GM19351 (cell line): ENCODE results near the gene RASAL3.

Experiments
- ATAC-seq: cut with Tn5 transposase; IDR thresholded peaks from one replicate; pipeline ENCODE4 v1.9.1; 2021; ENCODE audit warnings: mild to moderate bottlenecking, moderate library complexity; ENCODE audit not compliant: unreplicated experiment

Gene RASAL3

DNA sequence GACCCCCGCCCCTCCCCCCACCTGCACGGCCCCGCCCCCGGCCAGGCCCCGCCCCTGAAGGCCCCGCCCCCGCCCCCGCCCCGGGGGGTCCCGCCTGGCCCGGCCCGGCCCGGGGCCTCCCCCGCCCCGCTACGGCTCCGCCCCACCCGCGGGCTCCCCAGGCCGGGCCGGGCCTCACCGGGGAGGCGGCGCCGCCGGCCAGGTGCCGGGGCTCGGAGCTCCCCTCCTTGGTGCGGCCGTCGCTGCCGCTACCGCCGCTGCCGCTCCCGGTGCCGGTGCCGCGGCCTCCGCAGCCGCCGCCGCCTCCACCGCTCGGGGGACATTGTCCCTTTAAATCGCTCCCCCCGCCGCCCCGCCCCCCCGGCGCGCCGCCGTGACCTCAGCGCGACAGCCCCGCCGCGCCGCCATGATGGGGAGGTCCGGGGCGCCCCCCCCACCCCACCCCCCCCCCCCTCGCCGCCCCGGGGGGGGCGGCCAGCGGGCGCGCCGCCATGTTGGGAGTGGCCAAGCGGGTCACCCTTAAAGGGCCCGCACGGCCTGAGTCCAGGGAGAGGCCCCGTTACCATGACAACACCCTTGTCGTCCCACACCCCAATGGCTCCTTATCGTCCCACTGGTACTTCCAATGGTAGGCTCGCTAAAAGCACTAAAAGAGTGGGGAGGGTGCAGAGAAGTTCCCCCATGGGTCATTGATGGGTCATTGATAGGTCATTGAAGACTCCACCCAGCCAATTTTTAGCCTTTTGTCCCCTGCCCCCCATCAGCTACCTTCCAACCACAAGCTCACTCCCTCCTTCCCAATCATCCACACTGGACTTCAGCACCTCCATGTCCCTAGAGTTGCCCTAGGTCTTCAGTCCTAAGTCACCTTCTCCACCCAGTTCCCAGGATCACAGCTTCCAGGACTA is 14.5 kb downstream of the RASAL3 start, which contains the start of gene WIZ:
Gene WIZ (minus strand): TSS at position 337 of the 908 bp plus-strand sequence. CDS start 1,649 bp downstream, outside the sequence.
- peak; percentile 37 for ATAC-seq

- ATAC-seq = peak; percentile 3
Measured at GRCh38 chr19:15448778-15449619, 15.3 kb downstream of the RASAL3 start.

- no peak for ATAC-seq
Measured at GRCh38 chr19:15448044-15448777, 16.1 kb downstream of the RASAL3 start.

DNA sequence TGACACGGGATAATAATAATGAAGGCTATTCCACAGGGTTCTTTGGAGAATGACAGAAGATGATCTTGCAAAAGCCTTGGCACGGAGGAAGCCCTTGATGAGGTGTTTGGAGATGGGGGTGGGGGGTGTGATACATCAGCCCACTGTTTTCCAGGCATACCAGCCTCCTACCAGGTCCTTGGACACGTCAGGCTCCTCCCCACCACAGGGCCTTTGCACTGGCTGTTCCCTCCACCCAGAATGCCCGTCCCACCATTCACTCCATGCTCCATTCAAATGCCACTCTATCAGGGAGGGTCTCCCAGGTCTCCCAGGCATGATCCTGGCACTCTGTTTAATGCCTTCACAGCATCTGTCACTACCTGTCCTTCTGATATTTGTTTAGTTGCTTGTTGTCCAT is 17.3 kb downstream of the RASAL3 start:
- no peak for ATAC-seq

DNA sequence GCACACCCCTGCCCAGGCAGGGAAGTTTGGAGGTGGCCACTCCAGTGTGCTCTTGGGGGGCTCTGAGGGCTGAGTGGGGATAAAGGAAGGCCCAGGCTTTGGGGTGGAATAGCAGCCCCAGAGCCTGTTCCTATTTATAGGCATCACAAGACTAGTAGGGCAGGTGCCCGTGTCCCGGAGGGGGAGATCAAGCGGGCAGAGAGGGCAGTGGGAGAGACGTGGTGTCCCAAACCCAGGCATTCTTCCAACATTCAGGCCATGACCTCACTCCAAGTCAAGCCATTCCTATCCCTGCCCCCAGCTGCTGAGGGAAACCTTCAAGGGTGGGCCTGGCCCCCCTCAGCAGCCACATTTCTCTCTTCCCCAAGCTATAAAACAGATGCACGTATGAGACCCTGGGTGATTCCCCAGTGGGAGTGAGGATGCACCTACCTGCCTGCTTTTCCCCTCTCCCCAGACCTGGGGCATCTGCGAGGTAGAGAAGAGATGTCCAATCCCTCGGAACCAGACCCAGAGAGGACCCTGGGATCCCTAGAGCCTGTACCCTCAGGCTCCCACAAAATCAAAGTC is 18.5 kb downstream of the RASAL3 start:
- no peak for ATAC-seq

GRCh38 chr19:15445227-15445605 is 19.1 kb downstream of the RASAL3 start:
- ATAC-seq = no peak

GRCh38 chr19:15444505-15445226 is 19.7 kb downstream of the RASAL3 start:
- no peak for ATAC-seq

GRCh38 chr19:15443838-15444237 is 20.5 kb downstream of the RASAL3 start:
- ATAC-seq = no peak

- no peak for ATAC-seq
Measured at GRCh38 chr19:15443325-15443724, 21.0 kb downstream of the RASAL3 start.

- ATAC-seq = no peak
Measured at GRCh38 chr19:15442142-15442920, 22.0 kb downstream of the RASAL3 start.

DNA sequence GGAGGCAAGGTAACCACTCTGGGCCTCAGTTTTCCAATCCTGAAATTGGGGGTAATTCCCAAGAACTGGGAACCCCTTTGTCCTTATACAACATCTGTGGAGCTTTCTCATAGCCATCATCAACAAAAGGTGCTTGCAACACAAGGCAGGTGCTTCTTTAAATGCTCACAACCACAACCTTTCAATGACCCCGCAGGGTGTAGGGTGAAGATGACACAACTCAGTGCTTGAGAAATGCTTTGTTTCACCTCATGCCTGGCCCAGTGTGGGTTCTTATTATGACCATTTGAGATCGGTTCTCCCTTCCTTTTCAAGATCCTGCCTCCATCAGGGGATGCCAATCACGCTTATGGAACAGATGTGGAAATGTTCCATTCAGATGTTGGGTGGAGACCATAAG is 23.0 kb downstream of the RASAL3 start:
- no peak for ATAC-seq

GRCh38 chr19:15439821-15440641 is 24.3 kb downstream of the RASAL3 start:
- no peak for ATAC-seq

GRCh38 chr19:15439078-15439799 is 25.1 kb downstream of the RASAL3 start:
- ATAC-seq = no peak

DNA sequence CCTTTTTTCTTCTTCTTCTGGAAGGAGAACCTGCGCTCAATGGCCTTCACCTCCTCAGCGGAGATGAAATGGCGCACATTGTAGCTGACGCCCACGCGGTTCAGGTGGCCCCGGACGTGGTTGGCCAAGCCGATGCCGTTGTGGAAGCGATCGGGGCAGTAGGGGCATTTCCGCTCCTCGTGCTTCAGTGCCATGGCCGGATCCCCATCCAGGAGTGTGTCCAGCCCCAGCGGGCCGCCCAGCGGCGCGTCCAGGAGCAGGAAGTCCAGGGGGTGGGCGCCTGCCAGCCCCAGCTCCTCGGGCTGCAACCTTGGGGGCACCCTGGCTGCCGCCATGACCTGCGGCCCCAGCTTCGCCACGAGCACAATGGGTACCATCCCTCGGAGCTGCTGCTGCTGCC is 25.8 kb downstream of the RASAL3 start:
- no peak for ATAC-seq

GRCh38 chr19:15438124-15438496 is 26.2 kb downstream of the RASAL3 start:
- no peak for ATAC-seq

- no peak for ATAC-seq
Measured at GRCh38 chr19:15437355-15438123, 26.8 kb downstream of the RASAL3 start.

GRCh38 chr19:15436826-15437110 is 27.6 kb downstream of the RASAL3 start:
- no peak for ATAC-seq
